Karpas-422 (cell line): Measurements from ENCODE around the gene PLRG1. TPM values are rescaled to one million over a fixed set of nuclear protein-coding genes. Genes with fewer than 3 reads are reported as not detected.

Source experiments
- DNase-seq: peaks from one replicate; pipeline ENCODE4 v3.0.0-alpha.2; 2015
- H2AFZ ChIP-seq: fragments of 200-600 bp; sonication (generic); 2 replicates; pipeline ENCODE4 v1.6.1; 2014; ENCODE audit warnings: antibody characterized with exemption, low read length, mixed read lengths
- H3K27ac ChIP-seq: fragments of 200-600 bp; sonication (generic); 2 replicates; pipeline ENCODE4 v1.5.1; 2014; ENCODE audit warnings: mild to moderate bottlenecking, low read length, moderate library complexity
- H3K27me3 ChIP-seq: fragments of 200-600 bp; sonication (generic); 2 replicates; pipeline ENCODE4 v1.6.1; 2014; ENCODE audit warnings: low read length, mixed read lengths
- H3K36me3 ChIP-seq: fragments of 200-600 bp; sonication (generic); 2 replicates; pipeline ENCODE4 v1.6.1; 2014; ENCODE audit warnings: low read length, mixed read lengths; ENCODE audit not compliant: insufficient read depth
- H3K4me1 ChIP-seq: fragments of 200-600 bp; sonication (generic); 2 replicates; pipeline ENCODE4 v1.6.1; 2014; ENCODE audit warnings: mild to moderate bottlenecking, low read length, mixed read lengths
- H3K4me2 ChIP-seq: fragments of 200-600 bp; sonication (generic); 2 replicates; pipeline ENCODE4 v1.6.1; 2014; ENCODE audit warnings: low read length, low read depth, mild to moderate bottlenecking; ENCODE audit not compliant: poor library complexity, severe bottlenecking
- H3K4me3 ChIP-seq: fragments of 200-600 bp; sonication (generic); 2 replicates; pipeline ENCODE4 v1.5.1; 2014; ENCODE audit warnings: mild to moderate bottlenecking, antibody characterized with exemption, low read length, mixed read lengths
- H3K79me2 ChIP-seq: fragments of 200-600 bp; sonication (generic); 2 replicates; pipeline ENCODE4 v1.6.1; 2014; ENCODE audit warnings: mild to moderate bottlenecking, low read length, mixed read lengths
- H3K9ac ChIP-seq: fragments of 200-600 bp; sonication (generic); 2 replicates; pipeline ENCODE4 v1.6.0; 2014; ENCODE audit warnings: low read length
- H3K9me2 ChIP-seq: fragments of 200-600 bp; sonication (generic), shearing (Covaris generic); replicated peaks from 2 replicates; pipeline ENCODE4 v1.6.0; 2014; ENCODE audit warnings: mild to moderate bottlenecking, low read length, moderate library complexity; ENCODE audit not compliant: insufficient read depth
- H3K9me3 ChIP-seq: fragments of 300-700, 200-600 bp; sonication (generic); 2 replicates; pipeline ENCODE4 v1.6.1; 2014; ENCODE audit warnings: low read length, mixed read lengths
- H4K20me1 ChIP-seq: fragments of 200-600 bp; sonication (generic); 2 replicates; pipeline ENCODE4 v1.6.1; 2014; ENCODE audit warnings: mild to moderate bottlenecking, antibody characterized with exemption, low read length, low read depth; ENCODE audit not compliant: insufficient read depth
- total RNA-seq: library from RNA; depleted of rRNA; stranded (reverse); fragments of >200 nt; shearing (Covaris generic); gene quantifications from 2 replicates; pipeline ENCODE4 v1.2.3, GENCODE V29; 2014; ENCODE audit warnings: low replicate concordance

PLRG1 gene
- total RNA-seq, 1 experiment from 2014 or later = 112 TPM

GRCh38 chr4:154506253-154506652, 43.9 kb downstream of the PLRG1 start:
- H3K79me2 ChIP-seq = no peaks in the 10 kb centered on the region
- peak; percentile 73 for DNase-seq
- no peaks in the 10 kb centered on the region for H3K9me3 ChIP-seq
- no peaks in the 10 kb centered on the region for H4K20me1 ChIP-seq
- H3K36me3 ChIP-seq = no peaks in the 10 kb centered on the region
- no peak overlapping the region for H3K4me2 ChIP-seq
- H2AFZ ChIP-seq = no peak overlapping the region
- no peak overlapping the region for H3K27ac ChIP-seq
- no peak overlapping the region for H3K9ac ChIP-seq
- no peaks in the 10 kb centered on the region for H3K4me1 ChIP-seq
- H3K4me3 ChIP-seq = no peak overlapping the region
- no peaks in the 10 kb centered on the region for H3K9me2 ChIP-seq
- no peaks in the 10 kb centered on the region for H3K27me3 ChIP-seq

- no peak overlapping the region for H2AFZ ChIP-seq
- H3K9me3 ChIP-seq = no peaks in the 10 kb centered on the region
- H3K4me3 ChIP-seq = no peak overlapping the region
- H3K9me2 ChIP-seq = no peaks in the 10 kb centered on the region
- H3K4me1 ChIP-seq = no peaks in the 10 kb centered on the region
- H3K36me3 ChIP-seq = no peaks in the 10 kb centered on the region
- no peaks in the 10 kb centered on the region for H3K27me3 ChIP-seq
- peak; percentile 64 for DNase-seq
- H3K27ac ChIP-seq = no peak overlapping the region
- no peaks in the 10 kb centered on the region for H3K79me2 ChIP-seq
- no peak overlapping the region for H3K9ac ChIP-seq
- H4K20me1 ChIP-seq = no peaks in the 10 kb centered on the region
- no peak overlapping the region for H3K4me2 ChIP-seq
These were observed 46.6 kb downstream of the PLRG1 start for GRCh38 chr4:154503598-154503997.

- Histone ChIP-seq H3K9me2 (no peaks in the 10 kb centered on the region), H3K27ac (no peak overlapping the region), H3K9ac (no peak overlapping the region), H3K4me3 (no peak overlapping the region), H3K27me3 (no peaks in the 10 kb centered on the region), H3K9me3 (no peaks in the 10 kb centered on the region), H3K79me2 (no peaks in the 10 kb centered on the region), H3K4me1 (no peaks in the 10 kb centered on the region), H3K36me3 (no peaks in the 10 kb centered on the region), H2AFZ (no peak overlapping the region), H3K4me2 (no peak overlapping the region), H4K20me1 (no peaks in the 10 kb centered on the region)
- DNase-seq = no peak
These were observed 48.1 kb downstream of the PLRG1 start for GRCh38 chr4:154502111-154502510.

- Histone ChIP-seq H3K9me3 (no peaks in the 10 kb centered on the region), H2AFZ (no peak overlapping the region), H3K4me2 (no peak overlapping the region), H3K9ac (no peak overlapping the region), H3K27ac (no peak overlapping the region), H4K20me1 (no peaks in the 10 kb centered on the region), H3K79me2 (no peaks in the 10 kb centered on the region), H3K36me3 (no peaks in the 10 kb centered on the region), H3K4me3 (no peak overlapping the region), H3K4me1 (no peaks in the 10 kb centered on the region), H3K9me2 (no peaks in the 10 kb centered on the region), H3K27me3 (no peaks in the 10 kb centered on the region)
- no peak for DNase-seq
These were observed 52.3 kb downstream of the PLRG1 start for GRCh38 chr4:154497889-154498288.

GRCh38 chr4:154495867-154496266, 54.3 kb downstream of the PLRG1 start:
- Histone ChIP-seq H3K9me2 (no peaks in the 10 kb centered on the region), H3K4me3 (no peak overlapping the region), H2AFZ (no peak overlapping the region), H3K36me3 (no peaks in the 10 kb centered on the region), H3K27me3 (no peaks in the 10 kb centered on the region), H3K9me3 (no peaks in the 10 kb centered on the region), H3K4me2 (no peak overlapping the region), H4K20me1 (no peaks in the 10 kb centered on the region), H3K79me2 (no peaks in the 10 kb centered on the region), H3K9ac (no peak overlapping the region), H3K4me1 (no peaks in the 10 kb centered on the region), H3K27ac (no peak overlapping the region)
- no peak for DNase-seq

- Histone ChIP-seq H3K9ac (no peak overlapping the region), H3K9me3 (no peaks in the 10 kb centered on the region), H3K4me2 (no peak overlapping the region), H3K27me3 (no peaks in the 10 kb centered on the region), H4K20me1 (no peaks in the 10 kb centered on the region), H3K79me2 (no peaks in the 10 kb centered on the region), H3K4me1 (no peaks in the 10 kb centered on the region), H3K36me3 (no peaks in the 10 kb centered on the region), H3K9me2 (no peaks in the 10 kb centered on the region), H2AFZ (no peak overlapping the region), H3K27ac (no peak overlapping the region), H3K4me3 (no peak overlapping the region)
- DNase-seq = no peak
These were observed 57.9 kb downstream of the PLRG1 start for GRCh38 chr4:154492288-154492687.

GRCh38 chr4:154491341-154492271, 58.6 kb downstream of the PLRG1 start, which contains the start of gene DCHS2:
Gene DCHS2 (minus strand): TSS chr4:154491799. CDS start chr4:154491355, 444 bp downstream.
- DNase-seq = no peak
- no peak within 1 kb of the TSS for H3K4me2 ChIP-seq
- no peaks in the 10 kb centered on the region for H3K4me1 ChIP-seq
- no peaks in the 10 kb centered on the region for H3K36me3 ChIP-seq
- no peak within 1 kb of the TSS for H2AFZ ChIP-seq
- H3K4me3 ChIP-seq = no peak within 1 kb of the TSS
- H3K9me3 ChIP-seq = no peaks in the 10 kb centered on the region
- H3K9me2 ChIP-seq = no peaks in the 10 kb centered on the region
- no peak within 1 kb of the TSS for H3K9ac ChIP-seq
- H4K20me1 ChIP-seq = no peaks in the 10 kb centered on the region
- no peak within 1 kb of the TSS for H3K27ac ChIP-seq
- no peaks in the 10 kb centered on the region for H3K79me2 ChIP-seq
- H3K27me3 ChIP-seq = no peaks in the 10 kb centered on the region

GRCh38 chr4:154490583-154491340, 59.4 kb downstream of the PLRG1 start:
- Histone ChIP-seq H3K27me3 (no peaks in the 10 kb centered on the region), H3K4me3 (no peak overlapping the region), H3K9me2 (no peaks in the 10 kb centered on the region), H3K4me2 (no peak overlapping the region), H3K79me2 (no peaks in the 10 kb centered on the region), H3K36me3 (no peaks in the 10 kb centered on the region), H3K27ac (no peak overlapping the region), H2AFZ (no peak overlapping the region), H3K9me3 (no peaks in the 10 kb centered on the region), H4K20me1 (no peaks in the 10 kb centered on the region), H3K4me1 (no peaks in the 10 kb centered on the region), H3K9ac (no peak overlapping the region)
- DNase-seq = no peak
